HG03064 (cell line): ENCODE measurements around the gene MAG.

Experiments
- ATAC-seq: cut with Tn5 transposase; IDR thresholded peaks from one replicate; pipeline ENCODE4 v1.9.1; 2021; ENCODE audit warnings: low read depth; ENCODE audit not compliant: unreplicated experiment

The MAG gene

GRCh38 chr19:35296644-35297514 is 4.9 kb downstream of the MAG start:
- ATAC-seq, result no peak

- ATAC-seq, result no peak
Observed at GRCh38 chr19:35297515-35297848, 5.5 kb downstream of the MAG start.

- no peak for ATAC-seq
Observed at GRCh38 chr19:35297922-35298321, 6.0 kb downstream of the MAG start.

GRCh38 chr19:35298561-35298972 is 6.6 kb downstream of the MAG start:
- ATAC-seq, result no peak

- ATAC-seq, result no peak
Observed at GRCh38 chr19:35299523-35300338, 7.8 kb downstream of the MAG start.

- ATAC-seq, result no peak
Observed at GRCh38 chr19:35300339-35300649, 8.3 kb downstream of the MAG start.

GRCh38 chr19:35301961-35302360 is 10.0 kb downstream of the MAG start:
- no peak for ATAC-seq

GRCh38 chr19:35302446-35302845 is 10.5 kb downstream of the MAG start:
- no peak for ATAC-seq

GRCh38 chr19:35303357-35303915 is 11.5 kb downstream of the MAG start:
- no peak for ATAC-seq

GRCh38 chr19:35304036-35304435 is 12.1 kb downstream of the MAG start:
- ATAC-seq, result no peak

GRCh38 chr19:35305181-35305580 is 13.2 kb downstream of the MAG start:
- no peak for ATAC-seq

- no peak for ATAC-seq
Observed at GRCh38 chr19:35306473-35307246, 14.7 kb downstream of the MAG start.

- no peak for ATAC-seq
Observed at GRCh38 chr19:35307931-35308330, 16.0 kb downstream of the MAG start.

GRCh38 chr19:35308910-35309309 is 16.9 kb downstream of the MAG start:
- no peak for ATAC-seq

- ATAC-seq, result no peak
Observed at GRCh38 chr19:35309481-35310279, 17.7 kb downstream of the MAG start.

- ATAC-seq, result no peak
Observed at GRCh38 chr19:35310331-35310730, 18.4 kb downstream of the MAG start.

- ATAC-seq, result no peak
Observed at GRCh38 chr19:35310811-35311465, 19.0 kb downstream of the MAG start.

GRCh38 chr19:35311901-35312665 is 20.1 kb downstream of the MAG start:
- ATAC-seq, result no peak

GRCh38 chr19:35313587-35313986 is 21.6 kb downstream of the MAG start:
- no peak for ATAC-seq
